ENCODE measurements around the gene EVI5.

- no peak for TF ChIP-seq YY1 (IDR thresholded peaks at IDR 0.05; ENCODE audit: insufficient read depth, insufficient read length)
- no peak for TF ChIP-seq ZNF274 (IDR thresholded peaks at IDR 0.05; ENCODE audit: low read depth, low read length)
Measured at GRCh38 chr1:92509619-92510018, 275.3 kb downstream of the EVI5 start.
